ENCODE results near the gene CDC25A.

GRCh38 chr3:48215019-48215418 lies 26.8 kb upstream of the CDC25A start:
- no peak for TF ChIP-seq CTCF (IDR thresholded peaks at IDR 0.05)
- no peak for TF ChIP-seq POLR2A (IDR thresholded peaks at IDR 0.05)
